Gastroesophageal sphincter (tissue), 4 donors: Measurements from ENCODE around the gene CLPTM1L. TPM values are rescaled to one million over a fixed set of nuclear protein-coding genes. Genes with fewer than 3 reads are reported as not detected.
"Not testable (repeated sequence)": the region's sequence is repeated elsewhere in the genome, so short reads cannot be mapped to it uniquely, and the experiment has no call there.

ENCODE experiments used
- ATAC-seq: fragments of 150-250 bp; one replicate; pipeline ENCODE4 v1.9.1; 2016; ENCODE audit warnings: mild to moderate bottlenecking, moderate library complexity
- H3K27ac ChIP-seq, 4 donors: fragments of 200-600 bp; sonication (generic) in 3 of 4; 1 replicate in 3 of 4; 2 replicates in 1 of 4; pipeline ENCODE4 v1.5.1; 2016 to 2019
- H3K27me3 ChIP-seq: fragments of 200-600 bp; sonication (generic); one replicate; pipeline ENCODE4 v1.5.1; 2019
- H3K36me3 ChIP-seq, 2 donors: fragments of 200-600 bp; sonication (generic); one replicate each; pipeline ENCODE4 v1.5.1; 2019; ENCODE audit warnings: control low read depth in 1 of 2
- H3K4me1 ChIP-seq, 3 donors: fragments of 200-600 bp; sonication (generic); 1 replicate in 2 of 3; 2 replicates in 1 of 3; pipeline ENCODE4 v1.5.1; 2016 to 2019; ENCODE audit warnings: control low read depth in 2 of 3
- H3K4me3 ChIP-seq, 2 donors: fragments of 200-600 bp; sonication (generic); one replicate each; pipeline ENCODE4 v1.5.1; 2019; ENCODE audit warnings: mild to moderate bottlenecking in 1 of 2, moderate library complexity in 1 of 2
- H3K9me3 ChIP-seq, 3 donors: fragments of 200-600 bp; sonication (generic); one replicate each; pipeline ENCODE4 v1.5.1; 2017 to 2019; ENCODE audit warnings: control low read depth in 2 of 3
- CTCF ChIP-seq, 4 experiments: fragments of 200-600 bp in 2 of 4; fragments of 450-650 bp in 2 of 4; sonication (generic) in 1 of 4; IDR thresholded peaks; one replicate each; pipeline ENCODE4 v1.5.1; 2017 to 2019; ENCODE audit warnings: antibody characterized with exemption in 4 of 4, mild to moderate bottlenecking in 2 of 4, moderate library complexity in 2 of 4
- EP300 ChIP-seq: sonication (generic); formaldehyde crosslinking; IDR thresholded peaks from one replicate; pipeline ENCODE4 v1.6.1; 2017; ENCODE audit warnings: antibody characterized with exemption, mild to moderate bottlenecking
- POLR2A ChIP-seq, 2 donors: fragments of 450-650 bp; IDR thresholded peaks; one replicate each; pipeline ENCODE4 v1.6.1; 2017; ENCODE audit warnings: antibody characterized with exemption in 2 of 2, mild to moderate bottlenecking in 2 of 2, moderate library complexity in 1 of 2
- POLR2AphosphoS5 ChIP-seq: sonication (generic); formaldehyde crosslinking; IDR thresholded peaks from one replicate; pipeline ENCODE4 v1.6.1; 2017; ENCODE audit warnings: antibody characterized with exemption
- WGBS, 2 donors: methylation state at CpG; one replicate each; pipeline ENCODE4 v1.1.5; 2018; ENCODE audit warnings: low coverage in 1 of 2; 5-methylcytosine and 5-hydroxymethylcytosine counted together
- total RNA-seq, 4 donors: library from RNA; depleted of rRNA; stranded (reverse); fragments of >200 nt; gene quantifications; one replicate each; pipeline ENCODE4 v1.1.0, GENCODE V29; 2016

CLPTM1L gene
- total RNA-seq, 4 donors from 2014 or later, result 83.9 to 131 (median 92.2) TPM

DNA sequence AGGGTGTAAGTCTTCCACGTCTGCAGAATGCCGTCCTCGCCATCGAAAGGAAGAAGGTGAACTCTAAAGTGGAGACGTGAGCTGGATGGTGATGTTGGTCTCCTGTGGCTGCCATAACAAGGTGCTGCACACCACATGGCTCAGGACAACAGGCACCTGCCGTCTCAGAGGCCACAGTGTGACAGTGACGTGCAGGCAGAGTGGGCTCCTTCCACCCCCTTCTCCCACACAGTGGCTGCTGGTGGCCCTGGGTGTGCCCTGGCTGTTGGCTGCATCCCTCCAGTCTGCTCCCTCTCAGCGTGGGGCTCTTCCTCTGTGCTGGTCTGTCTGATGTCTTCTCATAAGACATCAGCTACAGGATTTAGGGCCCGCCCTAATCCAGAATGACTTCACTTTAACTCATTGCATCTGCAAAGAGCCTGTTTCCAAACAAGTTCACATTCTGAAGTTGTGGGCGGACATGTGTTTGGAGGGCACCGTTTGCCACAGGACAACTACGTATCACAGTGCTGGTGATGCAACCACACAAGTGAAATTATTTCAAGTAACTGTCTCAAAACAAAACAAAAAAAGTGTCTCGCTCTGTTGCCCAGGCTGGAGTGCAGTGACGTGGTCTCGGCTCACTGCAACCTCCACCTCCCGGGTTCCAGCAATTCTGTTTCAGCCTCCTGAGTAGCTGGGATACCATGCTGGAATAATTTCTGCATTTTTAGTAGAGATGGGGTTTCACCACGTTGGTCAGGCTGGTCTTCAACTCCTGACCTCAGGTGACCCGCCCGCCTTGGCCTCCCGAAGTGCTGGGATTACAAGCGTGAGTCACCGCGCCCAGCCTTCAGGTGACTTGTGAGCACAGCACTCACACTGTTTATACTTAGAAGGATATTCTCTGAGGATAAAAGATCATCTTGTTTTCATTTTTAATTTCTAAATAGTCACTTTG is 31.2 kb upstream of the CLPTM1L start:
- ATAC-seq, result no peak
- 73 to 76% methylated on average over 14 to 16 of the region's 23 CpGs for WGBS, 2 donors

GRCh38 chr5:1374679-1375055 is 29.8 kb upstream of the CLPTM1L start:
- Histone ChIP-seq H3K4me1 (no peaks in the 10 kb centered on the region), H3K27me3 (peaks cover 33% of the 10 kb centered on the region), H3K9me3 (no peaks in the 10 kb centered on the region), H3K27ac (no peak overlapping the region), H3K36me3 (no peaks in the 10 kb centered on the region), H3K4me3 (no peak overlapping the region)
- ATAC-seq, result no peak
- TF ChIP-seq POLR2AphosphoS5 (no peak), EP300 (no peak), POLR2A (IDR thresholded peaks at IDR 0.05) (no peak), CTCF (IDR thresholded peaks at IDR 0.05) (no peak)
- 38 to 73% methylated on average over 2 to 5 of the region's 6 CpGs for WGBS, 2 donors

More for the DNA sequence above, 31.2 kb upstream of the CLPTM1L start:
- Histone ChIP-seq H3K27ac (no peak overlapping the region), H3K4me3 (no peak overlapping the region), H3K36me3 (no peaks in the 10 kb centered on the region), H3K4me1 (peaks cover 0 to 10% (median 0%) of the 10 kb centered on the region in 3 donors), H3K9me3 (no peaks in the 10 kb centered on the region), H3K27me3 (peaks cover 48% of the 10 kb centered on the region)
- TF ChIP-seq POLR2AphosphoS5 (no peak), CTCF (IDR thresholded peaks at IDR 0.05) (no peak), EP300 (no peak), POLR2A (IDR thresholded peaks at IDR 0.05) (no peak)

GRCh38 chr5:1374030-1374678 is 29.3 kb upstream of the CLPTM1L start:
- no peak overlapping the region for H3K4me3 ChIP-seq
- no peak overlapping the region for H3K27ac ChIP-seq
- peaks cover 31% of the 10 kb centered on the region for H3K27me3 ChIP-seq
- H3K4me1 ChIP-seq, result no peaks in the 10 kb centered on the region
- H3K9me3 ChIP-seq, result no peaks in the 10 kb centered on the region
- ATAC-seq, result no peak
- 49 to 56% methylated on average over 3 to 8 of the region's 9 CpGs for WGBS, 2 donors
- TF ChIP-seq CTCF (IDR thresholded peaks at IDR 0.05) (no peak), POLR2A (IDR thresholded peaks at IDR 0.05) (no peak), POLR2AphosphoS5 (no peak), EP300 (no peak)
- H3K36me3 ChIP-seq, result no peaks in the 10 kb centered on the region

DNA sequence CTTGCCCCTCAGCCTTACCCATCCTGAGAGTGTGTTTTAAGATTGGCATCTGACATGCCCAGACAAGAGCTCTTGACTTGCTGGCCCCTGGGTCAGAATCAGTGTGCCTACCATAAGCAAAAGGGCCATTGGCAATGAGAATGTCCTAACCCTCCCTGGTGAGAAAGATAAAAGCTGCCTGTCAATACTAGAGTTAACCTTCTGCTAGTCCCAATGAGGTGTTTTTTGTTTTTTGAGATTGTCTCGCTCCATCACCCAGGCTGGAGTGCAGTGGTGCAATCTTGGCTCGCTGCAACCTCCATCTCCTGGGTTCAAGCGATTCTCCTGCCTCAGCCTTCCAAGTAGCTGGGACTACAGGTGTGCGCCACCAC is 27.1 kb upstream of the CLPTM1L start:
- WGBS, 2 donors, result 84 to 89% methylated on average over 3 to 4 of the region's 4 CpGs
- not testable (repeated sequence) for H3K36me3 ChIP-seq, H3K27ac ChIP-seq, ATAC-seq, H3K4me1 ChIP-seq, H3K9me3 ChIP-seq, H3K4me3 ChIP-seq
- H3K27me3 ChIP-seq, result peaks cover 30% of the 10 kb centered on the region

- H3K27ac ChIP-seq, result no peak overlapping the region
These were observed 26.5 kb upstream of the CLPTM1L start for GRCh38 chr5:1371218-1371971.

More at GRCh38 chr5:1371218-1371971, 26.5 kb upstream of the CLPTM1L start:
- Histone ChIP-seq H3K27me3 (peaks cover 35% of the 10 kb centered on the region), H3K4me1 (no peaks in the 10 kb centered on the region), H3K36me3 (no peaks in the 10 kb centered on the region), H3K9me3 (no peaks in the 10 kb centered on the region), H3K4me3 (no peak overlapping the region)
- no peak for ATAC-seq
- TF ChIP-seq POLR2AphosphoS5 (no peak), CTCF (IDR thresholded peaks at IDR 0.05) (no peak), POLR2A (IDR thresholded peaks at IDR 0.05) (no peak), EP300 (no peak)
- WGBS, 2 donors, result 75 to 86% methylated on average over 7 to 11 of the region's 13 CpGs
